Tibial nerve (tissue), 3 donors: ENCODE measurements around the gene PLAU.

ENCODE experiments used
- CTCF ChIP-seq, 5 experiments: fragments of 200-600 bp in 3 of 5; fragments of 450-650 bp in 2 of 5; sonication (generic) in 3 of 5; IDR thresholded peaks; one replicate each; pipeline ENCODE4 v1.5.1; 2016 to 2019; ENCODE audit warnings: antibody characterized with exemption in 5 of 5, mild to moderate bottlenecking in 3 of 5, moderate library complexity in 2 of 5
- POLR2A ChIP-seq, 2 donors: fragments of 450-650 bp; IDR thresholded peaks; one replicate each; pipeline ENCODE4 v1.6.1; 2017; ENCODE audit warnings: antibody characterized with exemption in 2 of 2, mild to moderate bottlenecking in 2 of 2, moderate library complexity in 2 of 2

- TF ChIP-seq CTCF (IDR thresholded peaks at IDR 0.05) (peak; percentile 79 to 96 (median 91)), POLR2A (IDR thresholded peaks at IDR 0.05) (no peak)
Observed at GRCh38 chr10:73879296-73880173, 31.4 kb upstream of the PLAU start.
